HCT116 (cell line): ENCODE measurements around the gene PCP2. TPM values are rescaled to one million over a fixed set of nuclear protein-coding genes. Genes with fewer than 3 reads are reported as not detected.

Experiments
- ATAC-seq: fragments of 200-7000 bp; cut with Tn5 transposase; 2 replicates; pipeline ENCODE4 v1.9.1; 2020; ENCODE audit warnings: mild to moderate bottlenecking, moderate library complexity
- BruUV-seq: library from RNA; stranded (reverse); fragments of 400-500 nt; replicated peaks from 2 replicates; lab custom pipeline; 2021; lab: Mats Ljungman, UMichigan
- CTCF ChIA-PET: fragments of 300-600 bp; sonication (Branson Sonifier 250); formaldehyde crosslinking; loops from one replicate; lab custom pipeline; 2021; ENCODE audit warnings: antibody characterized with exemption; lab: Charles Lee
- POLR2A ChIA-PET: fragments of 300-600, 350-600 bp; sonication (Branson Sonifier 250); formaldehyde crosslinking; loops from one replicate; lab custom pipeline; 2021; ENCODE audit warnings: antibody characterized with exemption; lab: Charles Lee
- RAD21 ChIA-PET, 2 experiments: fragments of 300-600 bp; sonication (Branson Sonifier 250); formaldehyde crosslinking; loops; one replicate each; lab custom pipeline; 2023; ENCODE audit warnings: low total read pairs in 2 of 2; ENCODE audit not compliant: uncharacterized antibody in 2 of 2, unreplicated experiment in 2 of 2, low non-redundant PET in 1 of 2; lab: Charles Lee
- DNase-seq: peaks from one replicate; pipeline ENCODE4 v3.0.0-alpha.2; 2010; ENCODE audit warnings: low read depth, low spot score
- H2AFZ ChIP-seq: fragments of 200-600 bp; shearing (Covaris generic), sonication (generic); 2 replicates; pipeline ENCODE4 v1.6.1; 2017; ENCODE audit warnings: low read depth, mixed run types, mixed read lengths, antibody characterized with exemption, low read length; ENCODE audit not compliant: poor library complexity, severe bottlenecking
- H3K27ac ChIP-seq: 2 replicates; pipeline ENCODE4 v1.5.1; 2012; ENCODE audit warnings: low read depth, low read length
- H3K27me3 ChIP-seq: fragments of 200-600 bp; sonication (generic); 2 replicates; pipeline ENCODE4 v1.6.1; 2016; ENCODE audit warnings: mixed run types, low read length, mixed read lengths; ENCODE audit not compliant: insufficient read depth
- H3K36me3 ChIP-seq, 2 experiments: fragments of 200-500 bp in 1 of 2; fragments of 200-600 bp in 1 of 2; sonication (Bioruptor generic) in 1 of 2; sonication (generic) in 1 of 2; 2 replicates each; pipeline versions ENCODE4 v1.5.1 to v1.6.1; 2014 to 2016; ENCODE audit warnings: low read length in 2 of 2, inconsistent platforms in 1 of 2, mixed read lengths in 1 of 2, mixed run types in 1 of 2; ENCODE audit not compliant: insufficient read depth in 2 of 2, control insufficient read depth in 1 of 2
- H3K4me1 ChIP-seq, 2 experiments: fragments of 200-600 bp in 1 of 2; sonication (generic) in 1 of 2; 2 replicates each; pipeline versions ENCODE4 v1.5.1 to v1.6.1; 2012 to 2017; ENCODE audit warnings: low read length in 2 of 2, inconsistent platforms in 1 of 2, mild to moderate bottlenecking in 1 of 2, mixed read lengths in 1 of 2, mixed run types in 1 of 2, moderate library complexity in 1 of 2; ENCODE audit not compliant: insufficient read depth in 2 of 2, control insufficient read depth in 1 of 2
- H3K4me2 ChIP-seq: fragments of 200-600 bp; sonication (generic); 2 replicates; pipeline ENCODE4 v1.6.1; 2017; ENCODE audit warnings: mixed run types, low read length, mixed read lengths
- H3K4me3 ChIP-seq, 2 experiments: fragments of 200-600 bp in 1 of 2; sonication (generic) in 1 of 2; replicated peaks in 1 of 2; 2 replicates each; pipeline ENCODE4 v1.5.1; 2011 to 2016; ENCODE audit warnings: low read length in 2 of 2, control low read depth in 1 of 2, low read depth in 1 of 2, mild to moderate bottlenecking in 1 of 2, mixed read lengths in 1 of 2, mixed run types in 1 of 2
- H3K79me2 ChIP-seq: fragments of 200-600 bp; sonication (generic); 2 replicates; pipeline ENCODE4 v1.6.1; 2017; ENCODE audit warnings: mild to moderate bottlenecking, mixed run types, low read length, moderate library complexity, mixed read lengths; ENCODE audit not compliant: insufficient read depth
- H3K9ac ChIP-seq: fragments of 200-600 bp; sonication (generic); 2 replicates; pipeline ENCODE4 v1.6.1; 2016; ENCODE audit warnings: low read length, mixed read lengths
- H3K9me2 ChIP-seq: fragments of 200-600 bp; sonication (generic), shearing (Covaris generic); 2 replicates; pipeline ENCODE4 v1.6.1; 2017; ENCODE audit warnings: mixed run types, mild to moderate bottlenecking, moderate library complexity; ENCODE audit not compliant: insufficient read depth
- H3K9me3 ChIP-seq, 2 experiments: fragments of 200-500 bp in 1 of 2; fragments of 200-600 bp in 1 of 2; sonication (Bioruptor generic) in 1 of 2; sonication (generic) in 1 of 2; 2 replicates each; pipeline ENCODE4 v1.6.1; 2014 to 2017; ENCODE audit warnings: low read length in 2 of 2, mixed read lengths in 2 of 2, inconsistent platforms in 1 of 2, low read depth in 1 of 2, mild to moderate bottlenecking in 1 of 2, mixed run types in 1 of 2, moderate library complexity in 1 of 2; ENCODE audit not compliant: control insufficient read depth in 1 of 2, insufficient read depth in 1 of 2
- H4K20me1 ChIP-seq: fragments of 200-600 bp; sonication (generic), shearing (Covaris generic); 2 replicates; pipeline ENCODE4 v1.6.1; 2017; ENCODE audit warnings: mixed run types, mild to moderate bottlenecking, moderate library complexity; ENCODE audit not compliant: insufficient read depth
- ATF3 ChIP-seq: IDR thresholded peaks from 2 replicates; pipeline ENCODE4 v1.6.1; 2012
- CBX3 ChIP-seq: IDR thresholded peaks from 2 replicates; pipeline ENCODE4 v1.6.1; 2012; ENCODE audit warnings: low read depth
- CTCF ChIP-seq, 3 experiments: fragments of 200-600 bp in 1 of 3; sonication (generic) in 1 of 3; IDR thresholded peaks in 2 of 3; conservative IDR thresholded peaks in 1 of 3; 2 replicates each; pipeline ENCODE4 v1.5.1; 2012 to 2017; ENCODE audit warnings: low read depth in 2 of 3, low read length in 2 of 3, antibody characterized with exemption in 1 of 3, borderline replicate concordance in 1 of 3, control low read depth in 1 of 3, mild to moderate bottlenecking in 1 of 3, mixed read lengths in 1 of 3, mixed run types in 1 of 3, moderate library complexity in 1 of 3; ENCODE audit not compliant: insufficient read depth in 1 of 3
- FOSL1 ChIP-seq: IDR thresholded peaks from 2 replicates; pipeline ENCODE4 v1.6.1; 2012; ENCODE audit warnings: low read depth
- JUND ChIP-seq: IDR thresholded peaks from 2 replicates; pipeline ENCODE4 v1.6.1; 2012
- POLR2AphosphoS5 ChIP-seq: IDR thresholded peaks from 2 replicates; pipeline ENCODE4 v1.6.1; 2011; ENCODE audit warnings: mild to moderate bottlenecking, low read depth, low read length, moderate library complexity
- REST ChIP-seq: IDR thresholded peaks from 2 replicates; pipeline ENCODE4 v1.6.1; 2012; ENCODE audit warnings: low read depth
- SP1 ChIP-seq: IDR thresholded peaks from 2 replicates; pipeline ENCODE4 v1.6.1; 2012; ENCODE audit warnings: low read depth
- SRF ChIP-seq: IDR thresholded peaks from 2 replicates; pipeline ENCODE4 v1.6.1; 2012; ENCODE audit warnings: low read depth
- TCF7L2 ChIP-seq: IDR thresholded peaks from 2 replicates; pipeline ENCODE4 v1.7.0; 2011; ENCODE audit warnings: borderline replicate concordance, inconsistent platforms; ENCODE audit not compliant: insufficient read depth, insufficient read length; ENCODE audit errors: extremely low read depth
- ZFX ChIP-seq: fragments of 450-650 bp; IDR thresholded peaks from 2 replicates; pipeline ENCODE4 v1.6.1; 2017
- ZNF274 ChIP-seq: fragments of 200-500 bp; sonication (Bioruptor generic); IDR thresholded peaks from 2 replicates; pipeline ENCODE4 v1.6.1; 2014; ENCODE audit warnings: mild to moderate bottlenecking, low read depth, low read length, inconsistent platforms
- intact Hi-C: fragments of 100-400 bp; cut with micrococcal nuclease; formaldehyde crosslinking; loops from 2 replicates; pipeline ENCODE4 v1.10.0; 2022
- total RNA-seq: library from RNA; stranded (reverse); gene quantifications from one replicate; pipeline ENCODE4 v1.2.1, GENCODE V29; 2021; ENCODE audit not compliant: unreplicated experiment

The PCP2 gene
- total RNA-seq, 1 experiment from 2014 or later: 0.32 TPM

GRCh38 chr19:7645656-7646425, 12.3 kb upstream of the PCP2 start:
- no peak overlapping the region for H3K4me3 ChIP-seq
- no peaks in the 10 kb centered on the region for H3K9me3 ChIP-seq
- no peak overlapping the region for H2AFZ ChIP-seq
- H3K79me2 ChIP-seq: no peaks in the 10 kb centered on the region
- ATAC-seq: no peak
- DNase-seq: no peak
- POLR2A ChIA-PET: no interaction called here
- no TSS peak for BruUV-seq
- H3K9ac ChIP-seq: no peak overlapping the region
- no peak for TF ChIP-seq SP1
- no peak for TF ChIP-seq CBX3
- no peak for TF ChIP-seq ZFX
- TF ChIP-seq ATF3: no peak
- RAD21 ChIA-PET: no interaction called here
- no peak overlapping the region for H3K27ac ChIP-seq
- no peaks in the 10 kb centered on the region for H3K27me3 ChIP-seq
- no peaks in the 10 kb centered on the region for H3K9me2 ChIP-seq
- intact Hi-C loops: no loop called here
- no peak overlapping the region for H3K4me2 ChIP-seq
- H4K20me1 ChIP-seq: no peaks in the 10 kb centered on the region
- CTCF ChIA-PET: no interaction called here
- H3K4me1 ChIP-seq: peaks cover 0 to 13% of the 10 kb centered on the region in 2 experiments; a peak in 2 of 4 replicates
- peaks cover 0 to 11% of the 10 kb centered on the region in 2 experiments; a peak in 1 of 4 replicates for H3K36me3 ChIP-seq

- H3K4me3 ChIP-seq: no peak overlapping the region
- no peak overlapping the region for H3K27ac ChIP-seq
- H3K9me3 ChIP-seq: no peaks in the 10 kb centered on the region
- DNase-seq: no peak
- RAD21 ChIA-PET: interaction anchor here in 1 of 2 experiments (1.6 kb wide), 1 partner anchor 77 kb away, joined by 3 read pairs; no protein-coding TSS in a partner anchor
- H3K9ac ChIP-seq: no peak overlapping the region
- intact Hi-C loops: no loop called here
- peaks cover 0 to 13% of the 10 kb centered on the region in 2 experiments; a peak in 2 of 4 replicates for H3K4me1 ChIP-seq
- no peak overlapping the region for H3K4me2 ChIP-seq
- no peaks in the 10 kb centered on the region for H3K9me2 ChIP-seq
- H3K27me3 ChIP-seq: no peaks in the 10 kb centered on the region
- H4K20me1 ChIP-seq: no peaks in the 10 kb centered on the region
- BruUV-seq: no TSS peak
- peaks cover 0 to 11% of the 10 kb centered on the region in 2 experiments; a peak in 1 of 4 replicates for H3K36me3 ChIP-seq
- H2AFZ ChIP-seq: no peak overlapping the region
- no peak for ATAC-seq
- CTCF ChIA-PET: interaction anchor here (1.5 kb wide), 1 partner anchor 36 kb away, joined by 5 read pairs; the partner anchor contains the start of gene TRAPPC5
- POLR2A ChIA-PET: no interaction called here
- no peaks in the 10 kb centered on the region for H3K79me2 ChIP-seq
- TF ChIP-seq ZNF274 (no peak), ZFX (no peak), JUND (no peak), CTCF (IDR thresholded peaks at IDR 0.05 in 2 of 3, conservative IDR thresholded peaks at IDR 0.05 in 1 of 3; ENCODE audit: borderline replicate concordance in 1 of 3, insufficient read depth in 1 of 3, low read depth in 2 of 3, low read length in 2 of 3) (no peak), REST (no peak), SRF (no peak), POLR2AphosphoS5 (no peak), FOSL1 (no peak), TCF7L2 (no peak)
Measured at GRCh38 chr19:7645163-7645562, 11.6 kb upstream of the PCP2 start.
